Activated effector memory CD4-positive, alpha-beta T cell treated with Interleukin-2 at 50 U/mL for 16 hours (primary cell): Measurements from ENCODE around the gene RIN3.

Source experiments
- DNase-seq: peaks from one replicate; pipeline ENCODE4 v3.0.0-alpha.2; 2020

RIN3 gene

DNA sequence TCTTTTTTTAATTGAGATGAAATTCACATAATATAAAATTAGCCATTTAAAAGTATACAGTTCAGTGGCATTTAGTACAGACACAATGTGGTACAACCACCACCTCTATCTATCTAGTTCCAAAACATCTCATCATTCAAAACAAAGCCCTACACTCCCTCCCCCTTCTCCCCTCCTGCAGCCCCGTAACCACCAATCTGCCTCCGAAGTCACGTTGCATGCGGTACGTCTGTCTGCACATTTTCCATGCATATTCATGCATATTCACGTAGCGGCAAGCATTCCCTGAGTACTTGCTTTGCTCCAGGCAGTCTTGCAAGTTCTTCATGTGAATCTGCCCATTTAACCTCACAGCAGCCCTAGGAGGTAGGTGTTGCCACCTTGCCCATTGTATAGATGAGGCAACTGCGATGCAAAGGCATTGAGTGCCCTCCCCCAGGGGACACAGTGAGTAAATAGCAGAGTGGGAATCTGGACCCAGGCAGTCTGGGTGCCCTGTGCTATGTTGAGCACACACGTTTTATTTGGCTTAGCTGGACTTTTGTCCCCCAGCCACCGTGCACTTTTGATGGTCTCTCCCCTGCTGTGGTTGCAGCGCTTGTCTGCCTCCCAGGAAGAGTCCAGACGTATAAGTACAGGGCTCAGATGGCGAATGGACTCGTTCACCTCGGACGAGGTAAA, 43.4 kb downstream of the RIN3 start:
- no peak for DNase-seq

DNA sequence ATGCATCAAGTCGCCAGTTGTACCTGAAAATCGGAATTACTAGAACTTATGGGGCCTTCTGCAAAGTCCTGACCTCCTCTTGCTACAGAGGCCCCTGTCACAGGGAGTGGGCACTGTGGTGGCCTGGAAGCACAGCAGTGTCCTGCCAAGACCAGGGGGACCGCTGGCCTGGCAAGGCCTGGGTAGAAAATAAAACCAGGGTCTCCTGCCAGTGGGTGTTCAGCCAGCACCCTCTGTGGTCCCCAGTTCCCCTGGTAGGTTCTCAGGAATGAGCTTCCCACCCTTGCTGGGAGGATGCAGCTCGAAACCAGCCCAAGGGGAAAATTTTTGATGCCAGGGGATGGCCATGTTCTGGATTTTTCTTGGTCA, 43.9 kb downstream of the RIN3 start:
- no peak for DNase-seq

DNA sequence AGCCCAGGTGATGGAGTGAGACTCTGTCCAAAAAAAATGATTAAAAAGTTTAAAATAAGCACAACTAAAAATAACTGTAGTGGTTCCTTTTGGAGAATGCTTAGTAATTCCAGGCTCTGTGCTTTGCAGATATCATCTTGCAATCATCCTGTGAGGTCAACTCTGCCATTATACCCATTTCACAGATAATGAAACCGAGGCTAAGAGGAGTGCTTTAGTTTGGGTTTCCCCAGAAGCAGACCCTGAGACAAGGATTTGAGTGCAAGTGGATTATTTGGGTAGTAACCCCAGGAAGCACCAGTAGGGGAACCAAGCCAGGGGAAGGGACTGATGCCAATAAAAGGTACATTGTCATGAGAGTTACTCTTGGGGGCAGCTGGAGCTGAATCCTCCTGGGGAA, 44.7 kb downstream of the RIN3 start:
- no peak for DNase-seq

DNA sequence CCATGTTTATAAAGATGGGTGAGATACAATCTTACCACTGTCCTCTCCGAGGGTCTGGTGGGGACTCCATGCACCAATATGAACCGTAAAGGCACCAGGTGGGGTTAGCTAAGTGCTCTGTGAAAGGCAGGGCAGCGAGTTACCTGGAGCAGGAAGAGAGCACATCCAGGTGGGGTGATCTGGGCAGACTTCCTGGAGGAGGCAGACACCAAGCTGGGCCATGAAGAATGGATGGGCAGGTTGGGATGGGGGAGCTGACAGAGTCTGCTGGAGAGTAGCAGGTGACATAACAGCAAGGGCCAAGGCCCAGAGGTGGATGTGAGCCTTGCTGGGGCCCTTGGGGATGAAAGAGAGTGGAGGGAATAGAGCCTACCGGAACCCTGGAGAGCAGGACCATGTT, 45.9 kb downstream of the RIN3 start:
- DNase-seq: no peak

DNA sequence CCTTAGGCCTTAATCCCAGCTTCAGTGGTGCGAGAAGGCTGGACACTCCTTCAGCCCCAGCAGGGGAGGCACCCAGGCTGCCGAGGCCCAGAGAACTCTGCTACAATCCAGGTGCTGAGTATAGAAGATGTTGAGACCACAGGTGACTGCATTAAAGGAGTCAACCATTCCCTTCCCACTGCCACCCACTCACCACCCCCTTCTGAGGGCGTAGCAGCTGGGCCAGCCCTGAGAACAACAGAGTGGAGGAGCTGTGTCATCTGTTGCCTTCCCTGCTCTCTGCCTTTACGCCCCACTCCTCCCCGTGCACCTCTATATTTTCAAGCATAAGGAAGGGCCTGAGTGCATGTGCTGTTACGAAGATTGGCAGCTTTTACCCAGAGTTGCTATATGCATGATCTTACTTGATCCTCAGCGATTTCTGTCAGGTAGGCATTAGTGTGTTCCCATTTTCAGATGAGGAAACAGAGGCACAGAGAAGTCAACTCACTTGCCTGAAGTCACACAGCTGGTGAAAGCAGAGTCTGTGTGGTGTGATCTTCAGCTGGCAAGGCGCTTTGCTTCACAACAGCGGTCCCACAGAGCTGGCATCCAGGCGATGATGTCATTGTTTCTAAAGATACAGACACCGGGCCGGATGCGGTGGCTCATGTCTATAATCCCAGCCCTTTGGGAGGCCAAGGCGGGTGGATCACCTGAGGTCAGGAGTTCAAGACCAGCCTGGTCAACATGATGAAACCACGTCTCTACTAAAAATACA, 46.7 kb downstream of the RIN3 start:
- DNase-seq: no peak

DNA sequence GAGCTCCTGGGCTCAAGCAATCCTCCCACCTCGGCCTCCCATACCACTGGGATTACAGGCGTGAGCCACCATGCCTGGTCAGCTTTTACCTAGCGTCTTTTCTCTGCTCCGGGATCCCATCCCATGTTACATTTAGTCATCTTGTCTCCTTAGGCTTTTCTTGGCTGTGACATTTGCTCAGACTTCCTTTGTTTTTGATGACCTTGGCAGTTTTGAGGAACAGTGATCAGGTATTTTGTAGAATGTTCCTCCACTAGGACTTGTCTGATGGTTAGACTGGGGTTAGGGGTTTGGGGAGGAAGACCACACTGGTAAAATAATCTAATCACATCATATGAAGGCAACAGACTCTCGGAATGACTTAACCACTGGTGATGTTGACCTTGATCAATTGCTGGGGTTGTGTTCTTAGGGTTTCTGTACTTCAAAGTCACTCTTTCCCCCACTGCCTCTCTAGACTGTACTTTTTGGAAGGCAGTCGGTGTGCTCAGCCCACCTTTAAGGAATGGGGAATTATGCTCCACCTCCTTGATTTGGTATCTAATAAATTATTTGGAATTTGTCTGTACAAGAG, 48.4 kb downstream of the RIN3 start:
- DNase-seq: no peak

GRCh38 chr14:92563359-92563758, 49.8 kb downstream of the RIN3 start:
- DNase-seq: no peak

DNA sequence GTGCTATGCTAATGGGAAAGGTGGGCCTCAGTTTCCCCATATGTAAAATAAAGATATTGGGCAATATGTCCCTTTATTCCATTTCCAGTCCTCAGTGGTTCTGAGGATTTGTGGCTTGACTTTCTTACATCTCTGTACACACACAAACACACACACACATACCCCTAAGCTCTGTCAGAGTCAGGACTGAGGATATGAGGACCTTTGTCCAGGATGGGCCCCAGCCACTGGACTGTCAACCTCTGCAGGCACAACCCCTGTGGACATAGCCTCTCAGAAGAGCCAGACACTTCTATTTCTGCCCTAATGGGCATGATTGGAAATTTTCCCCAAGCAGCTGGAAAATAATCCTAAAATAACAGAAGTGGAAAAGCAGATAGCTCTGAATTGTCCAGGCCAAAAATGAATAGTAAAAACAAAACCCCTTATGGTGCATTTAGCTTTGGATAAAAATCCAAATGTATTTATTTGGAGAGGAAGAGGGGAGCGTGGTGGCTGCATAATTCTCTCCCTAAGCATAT, 50.2 kb downstream of the RIN3 start:
- DNase-seq: no peak

DNA sequence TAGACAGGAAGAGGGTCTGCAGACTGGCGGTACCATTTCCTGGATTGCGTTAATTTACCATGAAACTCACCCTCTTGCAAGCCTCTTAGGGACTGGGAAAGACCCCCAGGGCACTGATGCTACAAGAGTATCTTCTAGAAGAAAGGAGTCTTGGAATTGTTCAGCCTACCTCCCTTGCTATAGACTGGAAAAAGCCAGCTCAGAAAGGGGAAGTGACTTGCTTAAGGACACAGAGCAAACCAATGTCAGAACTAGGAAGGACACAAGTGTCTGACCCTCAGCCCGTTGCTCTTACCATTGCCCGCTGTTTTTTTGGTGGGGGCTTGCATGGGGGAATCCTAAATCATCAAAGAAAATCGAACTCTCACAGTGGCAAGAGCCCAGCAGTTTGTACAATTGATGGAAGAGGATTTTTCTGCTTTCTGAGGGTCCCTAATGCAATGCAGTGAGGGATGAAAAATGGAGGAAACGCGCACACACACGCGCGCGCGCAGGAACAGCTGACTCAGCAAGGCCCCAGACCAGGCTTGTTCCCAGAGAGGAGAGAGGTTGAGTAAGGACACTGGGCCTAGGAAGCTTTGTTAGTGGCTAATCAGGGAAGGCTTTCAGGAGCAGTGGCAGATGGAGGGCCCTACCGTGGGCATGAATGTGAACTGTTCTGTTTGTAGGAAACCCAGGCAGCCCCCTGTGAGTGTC, 50.9 kb downstream of the RIN3 start:
- DNase-seq: no peak

- no peak for DNase-seq
These were observed 51.6 kb downstream of the RIN3 start for GRCh38 chr14:92565040-92565717.

DNA sequence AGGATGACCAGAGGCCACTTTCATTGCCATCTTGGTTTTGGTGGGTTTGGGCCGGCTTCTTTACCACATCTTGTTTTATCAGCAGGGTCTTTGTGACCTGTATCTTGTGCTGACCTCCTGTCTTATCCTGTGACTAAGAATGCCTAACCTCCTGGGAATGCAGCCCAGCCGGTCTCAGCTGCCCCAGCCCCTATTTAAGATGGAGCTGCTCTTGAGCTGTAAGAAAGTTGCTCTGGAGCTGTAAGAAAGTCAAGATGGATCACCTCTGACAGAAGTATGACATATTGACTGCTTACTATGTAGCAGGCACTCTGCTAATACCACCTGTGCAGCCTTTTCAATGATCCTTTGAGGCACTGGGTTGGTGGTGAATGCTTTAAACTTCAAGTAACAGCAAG, 52.1 kb downstream of the RIN3 start:
- DNase-seq: no peak

DNA sequence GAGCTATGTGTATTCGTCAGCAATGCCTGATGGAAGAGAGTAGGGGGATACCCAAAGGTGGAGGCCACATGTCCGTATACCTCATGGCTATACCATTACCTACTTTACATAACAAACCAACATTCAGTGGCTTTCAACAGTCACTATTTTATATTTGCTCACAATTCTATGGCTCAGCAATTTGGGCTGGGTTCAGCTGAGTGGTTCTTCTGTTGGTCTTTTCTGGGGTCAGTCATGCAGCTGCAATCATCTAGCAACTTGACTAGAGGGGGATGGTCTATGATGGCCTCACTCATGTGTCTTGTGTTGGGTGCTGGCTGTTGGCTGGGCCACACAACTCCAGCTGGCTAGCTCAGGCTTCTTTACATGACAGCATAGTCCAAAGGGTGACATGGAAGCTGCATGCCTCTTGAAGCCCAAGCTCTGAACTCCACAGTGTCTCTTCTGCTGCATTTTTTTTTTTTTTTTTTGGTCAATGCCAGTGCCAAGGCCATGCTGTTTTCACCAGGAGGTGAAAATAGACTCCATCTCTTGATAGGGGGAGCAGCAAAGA, 53.7 kb downstream of the RIN3 start:
- no peak for DNase-seq

DNA sequence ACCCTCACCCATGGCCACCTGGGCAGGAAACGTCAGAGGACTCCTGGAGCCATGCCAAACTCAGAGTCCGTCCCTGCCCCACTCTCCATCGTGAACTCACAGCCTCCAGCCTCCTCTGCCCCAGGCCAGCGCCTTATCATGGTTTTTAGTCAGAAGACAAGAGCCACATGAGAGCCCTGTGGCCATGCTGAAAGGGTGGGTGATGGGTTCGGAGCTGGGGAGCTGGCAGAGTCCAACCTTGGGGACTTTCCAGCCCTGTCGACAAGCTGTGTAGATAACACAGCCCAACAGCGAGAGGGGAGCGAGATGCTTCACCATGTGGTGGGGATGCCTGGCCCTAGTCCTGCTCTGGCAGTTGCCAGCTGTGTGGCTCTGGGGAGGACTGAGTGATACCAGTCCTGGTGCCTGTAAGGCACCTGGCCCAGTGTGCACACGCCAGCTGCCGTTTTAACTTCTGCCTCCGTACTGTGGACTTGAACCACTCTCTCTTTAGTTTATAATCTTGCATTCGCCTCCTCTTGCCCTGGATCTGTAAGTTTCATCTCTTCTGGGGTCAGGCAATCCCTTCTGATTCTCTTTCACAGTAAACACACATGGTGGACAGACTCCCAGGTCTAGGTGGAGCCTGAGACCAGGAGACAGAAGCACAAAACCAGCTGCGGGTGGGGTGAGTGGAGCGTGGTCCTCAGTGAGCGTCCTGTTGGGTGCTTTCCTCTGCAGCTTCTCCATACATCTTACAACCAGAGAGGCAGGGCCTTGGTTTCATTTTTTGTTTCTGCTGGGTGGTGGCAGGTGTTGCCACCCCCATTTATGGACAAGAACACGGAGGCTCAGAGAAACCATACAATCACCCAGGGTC, 55.3 kb downstream of the RIN3 start:
- no peak for DNase-seq

GRCh38 chr14:92570674-92571262, 57.2 kb downstream of the RIN3 start:
- no peak for DNase-seq

DNA sequence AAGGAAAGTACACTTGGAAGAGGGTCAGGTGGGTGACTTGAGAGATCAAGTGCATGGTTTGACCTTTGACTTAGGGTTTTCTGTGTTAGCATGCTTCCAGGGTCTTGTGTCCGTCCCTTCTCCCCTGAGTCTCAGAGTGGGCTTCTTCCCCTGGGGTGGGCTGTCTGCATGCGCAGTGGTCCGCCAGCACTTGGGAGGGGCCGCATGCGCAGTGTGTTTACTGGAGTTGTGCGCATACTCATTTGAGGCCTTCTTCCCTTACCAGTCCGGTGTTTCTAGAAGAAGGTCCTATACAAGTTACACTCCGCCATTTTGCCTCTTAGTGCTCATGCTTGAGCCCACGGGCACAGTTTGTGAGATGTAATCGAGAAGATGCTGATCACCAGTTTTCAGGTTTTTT, 58.5 kb downstream of the RIN3 start:
- DNase-seq: no peak

DNA sequence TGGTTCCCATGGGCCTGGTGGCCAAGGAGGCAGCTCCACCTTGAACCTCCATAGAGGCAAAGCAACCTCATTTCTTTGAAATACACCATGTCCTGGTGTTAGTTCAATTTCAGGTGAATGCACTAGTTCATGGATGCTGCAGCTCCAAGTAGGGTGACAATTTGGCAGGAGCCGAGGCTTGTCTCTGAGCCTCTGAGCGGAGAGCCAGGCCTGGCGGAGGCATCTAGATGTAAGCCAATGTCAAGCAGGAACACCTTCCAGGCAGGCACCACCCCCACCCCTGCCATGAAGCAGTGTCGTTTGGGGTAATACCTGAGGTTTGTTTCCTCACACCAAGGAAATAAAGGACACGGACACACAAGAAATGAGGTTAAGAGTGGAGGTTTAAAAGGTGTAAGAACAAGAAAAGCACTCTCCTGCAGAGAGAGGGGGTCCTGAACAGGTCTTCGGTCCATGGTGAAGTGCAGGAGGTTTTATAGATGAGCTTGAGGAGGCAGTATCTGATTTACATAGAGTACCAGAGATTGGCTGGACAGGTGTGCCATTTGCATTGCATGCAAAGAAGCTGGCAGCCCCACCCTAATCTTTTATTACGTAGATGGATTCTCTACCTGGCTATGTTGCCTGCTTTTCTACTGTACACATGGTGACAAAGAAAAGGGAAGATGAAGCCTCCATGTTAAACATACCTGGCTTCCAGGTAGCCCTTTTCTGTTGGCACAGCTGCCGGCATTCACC, 60.3 kb downstream of the RIN3 start:
- no peak for DNase-seq

GRCh38 chr14:92575061-92575747, 61.6 kb downstream of the RIN3 start:
- no peak for DNase-seq

GRCh38 chr14:92575748-92576303, 62.2 kb downstream of the RIN3 start:
- DNase-seq: no peak

DNA sequence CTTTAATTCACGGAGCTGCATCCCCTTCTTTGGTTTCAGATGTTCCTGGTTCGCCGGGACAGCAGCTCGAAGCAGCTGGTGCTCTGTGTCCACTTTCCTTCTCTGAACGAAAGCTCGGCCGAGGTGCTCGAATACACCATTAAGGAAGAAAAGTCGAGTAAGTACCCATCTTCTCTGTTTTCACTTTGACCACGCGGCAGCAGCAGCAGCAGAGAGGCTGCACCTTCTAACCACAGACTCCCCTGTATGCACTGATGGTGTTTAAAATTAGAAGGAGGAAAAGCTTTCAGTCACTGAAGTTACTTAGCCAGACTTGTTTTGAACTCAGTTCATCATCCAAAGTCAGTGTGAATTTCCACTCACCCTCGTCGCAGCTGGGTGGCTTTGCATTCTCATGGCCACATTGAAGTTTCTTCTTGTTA, 63.8 kb downstream of the RIN3 start:
- no peak for DNase-seq

DNA sequence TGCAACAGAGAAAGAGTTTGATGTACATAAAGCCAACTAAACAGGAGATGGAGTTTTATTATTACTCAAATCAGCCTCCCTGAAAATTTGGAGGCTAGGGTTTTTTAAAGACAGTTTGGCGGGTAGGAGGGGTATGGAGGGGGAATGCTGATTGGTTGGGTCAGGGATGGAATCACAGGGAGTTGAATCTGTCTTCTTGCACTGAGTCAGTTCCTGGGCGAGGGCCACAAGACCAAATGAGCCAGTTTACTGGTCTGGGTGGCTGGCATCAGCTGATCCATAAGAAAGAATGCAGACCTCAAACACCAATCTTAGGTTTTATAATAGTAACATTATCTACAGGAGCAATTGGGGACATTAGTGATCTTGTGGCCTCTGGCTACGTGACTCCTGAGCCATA, 64.9 kb downstream of the RIN3 start:
- DNase-seq: no peak
